22Rv1 (cell line): Measurements from ENCODE around the gene TGM2.

Source experiments
- ZFX ChIP-seq: fragments of 450-650 bp; IDR thresholded peaks from 2 replicates; pipeline ENCODE4 v1.6.1; 2017; ENCODE audit warnings: antibody characterized with exemption, borderline replicate concordance
- TF ChIP-seq, protein P1 (sequence below): fragments of 450-650 bp; IDR thresholded peaks from 2 replicates; pipeline ENCODE4 v1.5.1; 2017; ENCODE audit warnings: mild to moderate bottlenecking

DNA sequence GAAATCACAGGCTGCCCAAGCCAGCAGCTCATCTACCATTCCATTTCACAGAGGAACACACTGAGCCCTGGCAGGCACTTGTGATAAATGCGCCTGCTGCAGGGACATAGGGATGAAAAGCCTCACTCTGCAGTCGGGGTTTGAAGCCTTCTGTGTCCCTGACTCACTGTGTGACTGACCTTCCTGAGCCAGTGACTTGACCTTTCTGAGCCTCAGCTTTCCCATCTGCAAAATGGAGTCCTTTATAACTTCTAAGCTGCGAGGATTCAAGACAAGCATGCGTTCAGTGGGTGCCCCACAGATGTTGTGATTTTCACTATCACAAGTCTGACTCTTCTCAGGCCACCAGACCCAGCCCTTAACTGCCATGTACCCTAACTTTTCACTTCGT is 5.5 kb downstream of the TGM2 start:
- TF ChIP-seq, protein P1, sequence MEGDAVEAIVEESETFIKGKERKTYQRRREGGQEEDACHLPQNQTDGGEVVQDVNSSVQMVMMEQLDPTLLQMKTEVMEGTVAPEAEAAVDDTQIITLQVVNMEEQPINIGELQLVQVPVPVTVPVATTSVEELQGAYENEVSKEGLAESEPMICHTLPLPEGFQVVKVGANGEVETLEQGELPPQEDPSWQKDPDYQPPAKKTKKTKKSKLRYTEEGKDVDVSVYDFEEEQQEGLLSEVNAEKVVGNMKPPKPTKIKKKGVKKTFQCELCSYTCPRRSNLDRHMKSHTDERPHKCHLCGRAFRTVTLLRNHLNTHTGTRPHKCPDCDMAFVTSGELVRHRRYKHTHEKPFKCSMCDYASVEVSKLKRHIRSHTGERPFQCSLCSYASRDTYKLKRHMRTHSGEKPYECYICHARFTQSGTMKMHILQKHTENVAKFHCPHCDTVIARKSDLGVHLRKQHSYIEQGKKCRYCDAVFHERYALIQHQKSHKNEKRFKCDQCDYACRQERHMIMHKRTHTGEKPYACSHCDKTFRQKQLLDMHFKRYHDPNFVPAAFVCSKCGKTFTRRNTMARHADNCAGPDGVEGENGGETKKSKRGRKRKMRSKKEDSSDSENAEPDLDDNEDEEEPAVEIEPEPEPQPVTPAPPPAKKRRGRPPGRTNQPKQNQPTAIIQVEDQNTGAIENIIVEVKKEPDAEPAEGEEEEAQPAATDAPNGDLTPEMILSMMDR, result no peak
- TF ChIP-seq ZFX, result no peak
